ENCODE measurements around the gene SLC16A6.
"Not testable (repeated sequence)": the region's sequence is repeated elsewhere in the genome, so short reads cannot be mapped to it uniquely, and the experiment has no call there.

The SLC16A6 gene

GRCh38 chr17:68239632-68240366, 51.1 kb downstream of the SLC16A6 start:
- Histone ChIP-seq H2BK12ac (ENCODE audit: low read length) (no peak overlapping the region), H3K14ac (ENCODE audit: low read length) (no peak overlapping the region), H3K9ac (ENCODE audit: low read length) (no peak overlapping the region), H2AK5ac (ENCODE audit: low read length) (no peak overlapping the region), H4K12ac (ENCODE audit: low read depth, low read length) (no peak overlapping the region), H2AFZ (ENCODE audit: insufficient read depth, low read length, poor library complexity) (no peak overlapping the region), H3K79me1 (ENCODE audit: low read length) (no peaks in the 10 kb centered on the region), H4K91ac (ENCODE audit: low read depth, low read length) (no peak overlapping the region), H2BK5ac (ENCODE audit: low read depth, low read length, poor library complexity) (no peak overlapping the region), H3K9me3 (ENCODE audit: insufficient read depth, low read depth, low read length) (no peaks in the 10 kb centered on the region), H3K79me2 (ENCODE audit: control insufficient read depth, insufficient read depth, low read length, poor library complexity) (no peaks in the 10 kb centered on the region), H2BK120ac (ENCODE audit: insufficient read depth, low read length, poor library complexity) (no peak overlapping the region), H3K27ac (ENCODE audit: low read depth, low read length) (no peak overlapping the region), H3K4me1 (ENCODE audit: control insufficient read depth in 1 of 2, insufficient read depth in 2 of 2, low read length in 2 of 2) (no peaks in the 10 kb centered on the region), H3K36me3 (ENCODE audit: control insufficient read depth in 1 of 2, insufficient read depth in 2 of 2, low read length in 2 of 2) (no peaks in the 10 kb centered on the region), H3K4ac (ENCODE audit: low read depth, low read length) (no peak overlapping the region), H3K18ac (ENCODE audit: low read length) (no peak overlapping the region), H3K23ac (ENCODE audit: low read length) (no peak overlapping the region), H3K4me2 (ENCODE audit: low read length) (no peak overlapping the region), H3K27me3 (ENCODE audit: insufficient read depth, low read length) (no peaks in the 10 kb centered on the region), H3K4me3 (ENCODE audit: low read depth, low read length) (no peak overlapping the region), H4K8ac (ENCODE audit: low read depth, low read length) (no peak overlapping the region)
- WGBS (ENCODE audit: extremely low coverage, insufficient coverage, insufficient read length): no CpG with 5 or more reads among the region's 4 CpGs
- no peak for DNase-seq

GRCh38 chr17:68238871-68239253, 52.1 kb downstream of the SLC16A6 start:
- Histone ChIP-seq H3K4ac (ENCODE audit: low read depth, low read length) (no peak overlapping the region), H3K79me1 (ENCODE audit: low read length) (no peaks in the 10 kb centered on the region), H3K14ac (ENCODE audit: low read length) (no peak overlapping the region), H2AFZ (ENCODE audit: insufficient read depth, low read length, poor library complexity) (no peak overlapping the region), H3K9ac (ENCODE audit: low read length) (no peak overlapping the region), H3K27me3 (ENCODE audit: insufficient read depth, low read length) (no peaks in the 10 kb centered on the region), H3K27ac (ENCODE audit: low read depth, low read length) (no peak overlapping the region), H3K4me3 (ENCODE audit: low read depth, low read length) (no peak overlapping the region), H2BK5ac (ENCODE audit: low read depth, low read length, poor library complexity) (no peak overlapping the region), H3K79me2 (ENCODE audit: control insufficient read depth, insufficient read depth, low read length, poor library complexity) (no peaks in the 10 kb centered on the region), H3K4me2 (ENCODE audit: low read length) (no peak overlapping the region), H3K18ac (ENCODE audit: low read length) (no peak overlapping the region), H3K9me3 (ENCODE audit: insufficient read depth, low read depth, low read length) (no peaks in the 10 kb centered on the region), H3K36me3 (ENCODE audit: control insufficient read depth in 1 of 2, insufficient read depth in 2 of 2, low read length in 2 of 2) (no peaks in the 10 kb centered on the region), H4K12ac (ENCODE audit: low read depth, low read length) (no peak overlapping the region), H4K91ac (ENCODE audit: low read depth, low read length) (no peak overlapping the region), H3K23ac (ENCODE audit: low read length) (no peak overlapping the region), H3K4me1 (ENCODE audit: control insufficient read depth in 1 of 2, insufficient read depth in 2 of 2, low read length in 2 of 2) (no peaks in the 10 kb centered on the region), H2BK120ac (ENCODE audit: insufficient read depth, low read length, poor library complexity) (no peak overlapping the region), H4K8ac (ENCODE audit: low read depth, low read length) (no peak overlapping the region), H2AK5ac (ENCODE audit: low read length) (no peak overlapping the region), H2BK12ac (ENCODE audit: low read length) (no peak overlapping the region)
- DNase-seq: no peak
- WGBS (ENCODE audit: extremely low coverage, insufficient coverage, insufficient read length): no CpG with 5 or more reads among the region's 3 CpGs

- Histone ChIP-seq H3K27ac (ENCODE audit: low read depth, low read length) (no peak overlapping the region), H2BK12ac (ENCODE audit: low read length) (no peak overlapping the region), H3K4me3 (ENCODE audit: low read depth, low read length) (no peak overlapping the region), H3K9me3 (ENCODE audit: insufficient read depth, low read depth, low read length) (no peaks in the 10 kb centered on the region), H3K14ac (ENCODE audit: low read length) (no peak overlapping the region), H3K79me1 (ENCODE audit: low read length) (no peaks in the 10 kb centered on the region), H2BK120ac (ENCODE audit: insufficient read depth, low read length, poor library complexity) (no peak overlapping the region), H3K79me2 (ENCODE audit: control insufficient read depth, insufficient read depth, low read length, poor library complexity) (no peaks in the 10 kb centered on the region), H3K4me1 (ENCODE audit: control insufficient read depth in 1 of 2, insufficient read depth in 2 of 2, low read length in 2 of 2) (no peaks in the 10 kb centered on the region), H3K36me3 (ENCODE audit: control insufficient read depth in 1 of 2, insufficient read depth in 2 of 2, low read length in 2 of 2) (no peaks in the 10 kb centered on the region), H2AK5ac (ENCODE audit: low read length) (no peak overlapping the region), H3K23ac (ENCODE audit: low read length) (no peak overlapping the region), H2AFZ (ENCODE audit: insufficient read depth, low read length, poor library complexity) (no peak overlapping the region), H3K4me2 (ENCODE audit: low read length) (no peak overlapping the region), H4K8ac (ENCODE audit: low read depth, low read length) (no peak overlapping the region), H3K27me3 (ENCODE audit: insufficient read depth, low read length) (no peaks in the 10 kb centered on the region), H3K4ac (ENCODE audit: low read depth, low read length) (no peak overlapping the region), H3K18ac (ENCODE audit: low read length) (no peak overlapping the region), H2BK5ac (ENCODE audit: low read depth, low read length, poor library complexity) (no peak overlapping the region), H4K12ac (ENCODE audit: low read depth, low read length) (no peak overlapping the region), H4K91ac (ENCODE audit: low read depth, low read length) (no peak overlapping the region), H3K9ac (ENCODE audit: low read length) (no peak overlapping the region)
- no peak for DNase-seq
- no CpG with 5 or more reads among the region's 3 CpGs for WGBS (ENCODE audit: extremely low coverage, insufficient coverage, insufficient read length)
Observed at GRCh38 chr17:68238164-68238870, 52.6 kb downstream of the SLC16A6 start.

GRCh38 chr17:68237369-68238163, 53.4 kb downstream of the SLC16A6 start:
- DNase-seq: peak in 1 of 2 donors; percentile 37
- H4K12ac ChIP-seq (ENCODE audit: low read depth, low read length); H3K14ac ChIP-seq (ENCODE audit: low read length); H2AFZ ChIP-seq (ENCODE audit: insufficient read depth, low read length, poor library complexity); H3K23ac ChIP-seq (ENCODE audit: low read length); H2AK5ac ChIP-seq (ENCODE audit: low read length); H2BK12ac ChIP-seq (ENCODE audit: low read length); H3K4me3 ChIP-seq (ENCODE audit: low read depth, low read length); H3K9ac ChIP-seq (ENCODE audit: low read length); H3K4ac ChIP-seq (ENCODE audit: low read depth, low read length); H3K36me3 ChIP-seq (ENCODE audit: control insufficient read depth in 1 of 2, insufficient read depth in 2 of 2, low read length in 2 of 2); H2BK5ac ChIP-seq (ENCODE audit: low read depth, low read length, poor library complexity); H3K79me1 ChIP-seq (ENCODE audit: low read length); H3K4me2 ChIP-seq (ENCODE audit: low read length); H3K9me3 ChIP-seq (ENCODE audit: insufficient read depth, low read depth, low read length); H3K4me1 ChIP-seq (ENCODE audit: control insufficient read depth in 1 of 2, insufficient read depth in 2 of 2, low read length in 2 of 2); H2BK120ac ChIP-seq (ENCODE audit: insufficient read depth, low read length, poor library complexity); H3K27me3 ChIP-seq (ENCODE audit: insufficient read depth, low read length); H4K8ac ChIP-seq (ENCODE audit: low read depth, low read length); H3K79me2 ChIP-seq (ENCODE audit: control insufficient read depth, insufficient read depth, low read length, poor library complexity); H4K91ac ChIP-seq (ENCODE audit: low read depth, low read length); H3K18ac ChIP-seq (ENCODE audit: low read length); H3K27ac ChIP-seq (ENCODE audit: low read depth, low read length): not testable (repeated sequence)
- WGBS (ENCODE audit: extremely low coverage, insufficient coverage, insufficient read length): no CpG with 5 or more reads among the region's 16 CpGs

Data from trophoblast cell (in vitro differentiated cells and primary cell).